HG03460 (cell line): ENCODE results near the gene SMIM10L2A.
"Not testable (repeated sequence)": the region's sequence is repeated elsewhere in the genome, so short reads cannot be mapped to it uniquely, and the experiment has no call there.

Source experiments
- ATAC-seq: cut with Tn5 transposase; IDR thresholded peaks from one replicate; pipeline ENCODE4 v1.9.1; 2021; ENCODE audit not compliant: unreplicated experiment

The SMIM10L2A gene

DNA sequence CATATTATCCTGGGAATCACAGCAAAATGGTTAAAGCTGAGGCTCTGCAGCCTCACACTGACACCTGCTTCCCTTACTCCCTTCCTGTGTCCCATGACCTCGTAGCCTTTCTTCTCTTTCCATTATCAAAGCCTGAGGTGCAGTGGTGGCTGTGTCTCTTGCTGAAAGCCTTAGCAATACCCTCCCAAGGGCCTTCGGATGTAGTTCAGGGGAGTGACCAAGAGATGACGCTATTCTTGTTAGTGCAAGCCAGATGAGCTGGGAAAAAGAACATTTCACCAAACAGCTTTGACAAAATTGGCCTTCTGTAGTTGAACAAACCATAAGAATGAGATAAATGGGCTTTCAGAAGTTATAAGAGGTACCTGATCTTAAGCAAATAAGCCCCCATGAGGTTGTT is 31.6 kb downstream of the SMIM10L2A start:
- no peak for ATAC-seq

DNA sequence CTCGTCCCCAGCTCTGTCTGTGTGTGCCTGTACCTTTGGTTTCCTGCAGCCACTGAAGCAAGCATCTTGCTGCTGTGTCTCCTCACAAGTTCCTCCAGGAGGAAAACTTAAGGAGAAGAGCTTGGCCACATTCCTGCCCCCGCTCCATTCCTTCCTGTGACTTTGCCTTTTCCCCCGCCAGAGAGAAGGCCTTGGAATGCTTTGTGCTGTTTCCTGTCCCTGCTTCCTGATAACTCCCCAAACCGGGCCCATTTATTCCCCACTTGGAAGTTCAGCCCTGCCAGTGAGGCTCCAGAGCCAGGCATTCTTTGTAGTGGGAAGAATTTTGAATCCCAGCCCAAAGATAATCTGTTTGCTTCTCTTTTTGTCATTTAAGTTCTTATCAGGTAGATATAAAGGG is 33.1 kb downstream of the SMIM10L2A start:
- ATAC-seq, result no peak

DNA sequence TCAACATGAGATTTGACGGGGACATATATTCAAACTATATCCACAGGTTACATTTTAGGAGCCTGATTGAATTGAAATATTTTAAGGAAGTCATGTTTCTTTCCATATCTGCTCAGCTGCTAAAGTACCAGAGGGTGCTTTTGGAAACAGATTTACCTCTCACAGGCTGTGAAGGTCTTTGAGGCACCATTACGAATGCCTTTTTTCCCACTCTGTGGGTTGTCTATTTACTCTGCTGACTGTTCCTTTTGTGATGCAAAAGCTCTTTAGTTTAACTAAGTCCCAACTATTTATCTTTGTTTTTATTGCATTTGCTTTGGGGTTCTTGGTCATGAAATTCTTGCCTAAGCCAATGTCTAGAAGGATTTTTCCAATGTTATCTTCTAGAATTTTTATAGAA is 40.0 kb downstream of the SMIM10L2A start:
- not testable (repeated sequence) for ATAC-seq

DNA sequence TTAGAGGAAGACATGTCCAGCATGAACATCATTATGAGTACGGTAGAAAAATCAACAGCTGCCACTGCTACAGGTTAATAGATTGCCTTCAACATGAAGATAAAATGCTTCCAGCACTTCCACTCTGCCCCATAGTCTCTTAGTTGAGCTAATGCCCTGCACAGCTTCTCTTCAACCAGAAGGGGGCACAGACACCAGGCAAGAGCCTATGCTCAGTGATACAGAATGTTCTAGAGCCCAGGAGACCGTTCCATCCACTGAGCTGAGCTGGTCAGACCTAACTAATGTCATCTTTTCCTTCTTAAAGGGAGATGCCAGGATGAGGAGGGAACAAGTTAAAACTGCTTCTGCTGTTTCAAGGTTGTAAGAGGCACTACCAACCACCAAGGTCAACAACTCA is 42.2 kb downstream of the SMIM10L2A start:
- no peak for ATAC-seq

DNA sequence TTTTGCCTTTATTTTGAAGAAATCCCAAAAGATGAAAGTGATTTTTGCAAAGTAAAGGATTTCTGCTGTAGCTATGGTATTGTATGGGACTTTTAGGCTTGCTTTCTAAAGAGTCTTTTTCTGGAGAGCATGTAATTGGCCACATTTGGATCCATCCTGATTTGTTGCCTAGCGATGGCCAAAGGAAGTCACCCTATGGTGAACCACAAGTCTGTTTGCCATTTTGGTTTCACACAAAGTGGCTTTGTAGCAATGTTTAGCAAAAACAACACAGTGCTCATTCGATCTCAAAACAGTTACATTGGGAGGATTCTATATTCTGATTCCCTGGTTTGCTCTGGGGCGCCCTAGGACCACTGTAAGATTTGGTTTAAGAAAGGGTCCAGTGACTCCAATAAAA is 54.6 kb downstream of the SMIM10L2A start:
- no peak for ATAC-seq

DNA sequence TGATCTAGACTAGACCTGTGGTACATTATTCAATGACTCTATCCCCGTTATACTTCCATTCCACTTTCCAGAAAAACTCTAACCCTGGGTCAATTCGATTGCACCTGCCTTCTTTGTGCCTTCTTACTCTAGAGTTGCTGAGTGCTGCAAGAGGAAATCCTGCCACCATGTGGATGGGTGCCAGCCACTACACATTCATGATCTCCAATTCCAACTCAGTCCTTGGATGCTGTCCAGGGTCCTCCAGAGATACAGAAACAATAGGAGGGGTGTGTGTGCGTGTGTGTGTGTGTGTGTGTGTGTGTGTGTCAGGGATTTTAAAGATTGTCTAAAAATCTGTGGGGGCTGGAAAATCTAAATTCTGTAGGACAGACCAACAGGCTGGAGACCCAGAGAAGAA is 55.8 kb downstream of the SMIM10L2A start:
- no peak for ATAC-seq
